ENCODE measurements around the gene IQCH. TPM values are rescaled to one million over a fixed set of nuclear protein-coding genes. Genes with fewer than 3 reads are reported as not detected.

The IQCH gene
- total and polyA plus RNA-seq, 2 experiments from 2014 or later, result 1.7 to 4.6 TPM

DNA sequence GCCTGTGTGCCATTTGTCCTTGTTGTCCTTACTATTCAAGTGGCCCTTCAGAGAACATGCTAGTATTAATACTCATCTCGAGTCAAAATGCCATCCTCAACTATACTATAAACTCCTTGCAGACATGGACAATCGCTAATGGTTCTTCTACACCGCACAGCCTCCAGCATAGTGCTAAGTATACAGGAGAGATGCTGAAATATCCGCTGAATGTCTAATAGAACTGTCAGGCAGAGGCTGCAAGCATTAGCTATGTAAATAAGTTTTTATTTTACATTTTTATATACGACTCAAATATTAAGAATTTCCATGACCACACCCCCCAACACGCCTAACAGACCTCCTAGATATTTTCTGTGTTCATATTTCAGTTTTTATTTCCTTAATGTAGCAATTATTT is 39.5 kb upstream of the IQCH start:
- Histone ChIP-seq H3K27ac (ENCODE audit: low read depth) (no peak overlapping the region), H3K4me2 (no peak overlapping the region), H3K27me3 (ENCODE audit: insufficient read depth) (no peaks in the 10 kb centered on the region), H3K4me3 (no peak overlapping the region), H3F3A (replicated peaks; ENCODE audit: low read depth) (no peaks in the 10 kb centered on the region), H4K20me1 (replicated peaks; ENCODE audit: insufficient read depth) (no peaks in the 10 kb centered on the region; the same call in 1 of the 2 replicates), H3K9me2 (ENCODE audit: insufficient read depth) (no peaks in the 10 kb centered on the region; the same call in 1 of the 2 replicates), H3K4me1 (ENCODE audit: insufficient read depth) (no peaks in the 10 kb centered on the region), H2AFZ (no peak overlapping the region), H3K36me3 (ENCODE audit: insufficient read depth) (no peaks in the 10 kb centered on the region), H3K79me2 (replicated peaks; ENCODE audit: insufficient read depth) (no peaks in the 10 kb centered on the region)
- H3K9me3 Mint-ChIP-seq, result no peaks in the 10 kb centered on the region
- H3K4me1 Mint-ChIP-seq, result no peaks in the 10 kb centered on the region
- DNase-seq (ENCODE audit: low spot score) (no peak), ATAC-seq (no peak)
- no peak overlapping the region for H3K27ac Mint-ChIP-seq
- H3K36me3 Mint-ChIP-seq (ENCODE audit: low read depth), result no peaks in the 10 kb centered on the region; the same call in 2 of the 3 replicates
- TF ChIP-seq JUNB (IDR thresholded peaks at IDR 0.05; ENCODE audit: unreplicated experiment) (no peak), EZH2phosphoT487 (IDR thresholded peaks at IDR 0.05; ENCODE audit: unreplicated experiment) (no peak), STAT1 (IDR thresholded peaks at IDR 0.05; ENCODE audit: unreplicated experiment) (no peak), EZH2 (IDR thresholded peaks at IDR 0.05; ENCODE audit: low read depth, unreplicated experiment) (no peak), CREB1 (CRISPR knock-in tag; IDR thresholded peaks at IDR 0.05; ENCODE audit: low read depth) (no peak), NANOG (IDR thresholded peaks at IDR 0.05; ENCODE audit: borderline replicate concordance) (no peak)
- TF ChIP-seq, protein P1, sequence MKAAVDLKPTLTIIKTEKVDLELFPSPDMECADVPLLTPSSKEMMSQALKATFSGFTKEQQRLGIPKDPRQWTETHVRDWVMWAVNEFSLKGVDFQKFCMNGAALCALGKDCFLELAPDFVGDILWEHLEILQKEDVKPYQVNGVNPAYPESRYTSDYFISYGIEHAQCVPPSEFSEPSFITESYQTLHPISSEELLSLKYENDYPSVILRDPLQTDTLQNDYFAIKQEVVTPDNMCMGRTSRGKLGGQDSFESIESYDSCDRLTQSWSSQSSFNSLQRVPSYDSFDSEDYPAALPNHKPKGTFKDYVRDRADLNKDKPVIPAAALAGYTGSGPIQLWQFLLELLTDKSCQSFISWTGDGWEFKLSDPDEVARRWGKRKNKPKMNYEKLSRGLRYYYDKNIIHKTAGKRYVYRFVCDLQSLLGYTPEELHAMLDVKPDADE (IDR thresholded peaks at IDR 0.05), result no peak
- TF ChIP-seq, protein P2, sequence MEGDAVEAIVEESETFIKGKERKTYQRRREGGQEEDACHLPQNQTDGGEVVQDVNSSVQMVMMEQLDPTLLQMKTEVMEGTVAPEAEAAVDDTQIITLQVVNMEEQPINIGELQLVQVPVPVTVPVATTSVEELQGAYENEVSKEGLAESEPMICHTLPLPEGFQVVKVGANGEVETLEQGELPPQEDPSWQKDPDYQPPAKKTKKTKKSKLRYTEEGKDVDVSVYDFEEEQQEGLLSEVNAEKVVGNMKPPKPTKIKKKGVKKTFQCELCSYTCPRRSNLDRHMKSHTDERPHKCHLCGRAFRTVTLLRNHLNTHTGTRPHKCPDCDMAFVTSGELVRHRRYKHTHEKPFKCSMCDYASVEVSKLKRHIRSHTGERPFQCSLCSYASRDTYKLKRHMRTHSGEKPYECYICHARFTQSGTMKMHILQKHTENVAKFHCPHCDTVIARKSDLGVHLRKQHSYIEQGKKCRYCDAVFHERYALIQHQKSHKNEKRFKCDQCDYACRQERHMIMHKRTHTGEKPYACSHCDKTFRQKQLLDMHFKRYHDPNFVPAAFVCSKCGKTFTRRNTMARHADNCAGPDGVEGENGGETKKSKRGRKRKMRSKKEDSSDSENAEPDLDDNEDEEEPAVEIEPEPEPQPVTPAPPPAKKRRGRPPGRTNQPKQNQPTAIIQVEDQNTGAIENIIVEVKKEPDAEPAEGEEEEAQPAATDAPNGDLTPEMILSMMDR (conservative IDR thresholded peaks at IDR 0.05; ENCODE audit: low read depth in 2 of 2), result no peak
- TF ChIP-seq, protein P3, sequence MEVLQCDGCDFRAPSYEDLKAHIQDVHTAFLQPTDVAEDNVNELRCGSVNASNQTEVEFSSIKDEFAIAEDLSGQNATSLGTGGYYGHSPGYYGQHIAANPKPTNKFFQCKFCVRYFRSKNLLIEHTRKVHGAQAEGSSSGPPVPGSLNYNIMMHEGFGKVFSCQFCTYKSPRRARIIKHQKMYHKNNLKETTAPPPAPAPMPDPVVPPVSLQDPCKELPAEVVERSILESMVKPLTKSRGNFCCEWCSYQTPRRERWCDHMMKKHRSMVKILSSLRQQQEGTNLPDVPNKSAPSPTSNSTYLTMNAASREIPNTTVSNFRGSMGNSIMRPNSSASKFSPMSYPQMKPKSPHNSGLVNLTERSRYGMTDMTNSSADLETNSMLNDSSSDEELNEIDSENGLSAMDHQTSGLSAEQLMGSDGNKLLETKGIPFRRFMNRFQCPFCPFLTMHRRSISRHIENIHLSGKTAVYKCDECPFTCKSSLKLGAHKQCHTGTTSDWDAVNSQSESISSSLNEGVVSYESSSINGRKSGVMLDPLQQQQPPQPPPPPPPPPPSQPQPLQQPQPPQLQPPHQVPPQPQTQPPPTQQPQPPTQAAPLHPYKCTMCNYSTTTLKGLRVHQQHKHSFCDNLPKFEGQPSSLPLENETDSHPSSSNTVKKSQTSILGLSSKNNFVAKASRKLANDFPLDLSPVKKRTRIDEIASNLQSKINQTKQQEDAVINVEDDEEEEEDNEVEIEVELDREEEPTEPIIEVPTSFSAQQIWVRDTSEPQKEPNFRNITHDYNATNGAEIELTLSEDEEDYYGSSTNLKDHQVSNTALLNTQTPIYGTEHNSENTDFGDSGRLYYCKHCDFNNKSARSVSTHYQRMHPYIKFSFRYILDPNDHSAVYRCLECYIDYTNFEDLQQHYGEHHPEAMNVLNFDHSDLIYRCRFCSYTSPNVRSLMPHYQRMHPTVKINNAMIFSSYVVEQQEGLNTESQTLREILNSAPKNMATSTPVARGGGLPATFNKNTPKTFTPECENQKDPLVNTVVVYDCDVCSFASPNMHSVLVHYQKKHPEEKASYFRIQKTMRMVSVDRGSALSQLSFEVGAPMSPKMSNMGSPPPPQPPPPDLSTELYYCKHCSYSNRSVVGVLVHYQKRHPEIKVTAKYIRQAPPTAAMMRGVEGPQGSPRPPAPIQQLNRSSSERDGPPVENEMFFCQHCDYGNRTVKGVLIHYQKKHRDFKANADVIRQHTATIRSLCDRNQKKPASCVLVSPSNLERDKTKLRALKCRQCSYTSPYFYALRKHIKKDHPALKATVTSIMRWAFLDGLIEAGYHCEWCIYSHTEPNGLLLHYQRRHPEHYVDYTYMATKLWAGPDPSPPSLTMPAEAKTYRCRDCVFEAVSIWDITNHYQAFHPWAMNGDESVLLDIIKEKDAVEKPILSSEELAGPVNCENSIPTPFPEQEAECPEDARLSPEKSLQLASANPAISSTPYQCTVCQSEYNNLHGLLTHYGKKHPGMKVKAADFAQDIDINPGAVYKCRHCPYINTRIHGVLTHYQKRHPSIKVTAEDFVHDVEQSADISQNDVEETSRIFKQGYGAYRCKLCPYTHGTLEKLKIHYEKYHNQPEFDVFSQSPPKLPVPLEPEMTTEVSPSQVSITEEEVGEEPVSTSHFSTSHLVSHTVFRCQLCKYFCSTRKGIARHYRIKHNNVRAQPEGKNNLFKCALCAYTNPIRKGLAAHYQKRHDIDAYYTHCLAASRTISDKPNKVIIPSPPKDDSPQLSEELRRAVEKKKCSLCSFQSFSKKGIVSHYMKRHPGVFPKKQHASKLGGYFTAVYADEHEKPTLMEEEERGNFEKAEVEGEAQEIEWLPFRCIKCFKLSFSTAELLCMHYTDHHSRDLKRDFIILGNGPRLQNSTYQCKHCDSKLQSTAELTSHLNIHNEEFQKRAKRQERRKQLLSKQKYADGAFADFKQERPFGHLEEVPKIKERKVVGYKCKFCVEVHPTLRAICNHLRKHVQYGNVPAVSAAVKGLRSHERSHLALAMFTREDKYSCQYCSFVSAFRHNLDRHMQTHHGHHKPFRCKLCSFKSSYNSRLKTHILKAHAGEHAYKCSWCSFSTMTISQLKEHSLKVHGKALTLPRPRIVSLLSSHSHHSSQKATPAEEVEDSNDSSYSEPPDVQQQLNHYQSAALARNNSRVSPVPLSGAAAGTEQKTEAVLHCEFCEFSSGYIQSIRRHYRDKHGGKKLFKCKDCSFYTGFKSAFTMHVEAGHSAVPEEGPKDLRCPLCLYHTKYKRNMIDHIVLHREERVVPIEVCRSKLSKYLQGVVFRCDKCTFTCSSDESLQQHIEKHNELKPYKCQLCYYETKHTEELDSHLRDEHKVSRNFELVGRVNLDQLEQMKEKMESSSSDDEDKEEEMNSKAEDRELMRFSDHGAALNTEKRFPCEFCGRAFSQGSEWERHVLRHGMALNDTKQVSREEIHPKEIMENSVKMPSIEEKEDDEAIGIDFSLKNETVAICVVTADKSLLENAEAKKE (CRISPR knock-in tag; IDR thresholded peaks at IDR 0.05), result no peak
- TF ChIP-seq, protein P4, sequence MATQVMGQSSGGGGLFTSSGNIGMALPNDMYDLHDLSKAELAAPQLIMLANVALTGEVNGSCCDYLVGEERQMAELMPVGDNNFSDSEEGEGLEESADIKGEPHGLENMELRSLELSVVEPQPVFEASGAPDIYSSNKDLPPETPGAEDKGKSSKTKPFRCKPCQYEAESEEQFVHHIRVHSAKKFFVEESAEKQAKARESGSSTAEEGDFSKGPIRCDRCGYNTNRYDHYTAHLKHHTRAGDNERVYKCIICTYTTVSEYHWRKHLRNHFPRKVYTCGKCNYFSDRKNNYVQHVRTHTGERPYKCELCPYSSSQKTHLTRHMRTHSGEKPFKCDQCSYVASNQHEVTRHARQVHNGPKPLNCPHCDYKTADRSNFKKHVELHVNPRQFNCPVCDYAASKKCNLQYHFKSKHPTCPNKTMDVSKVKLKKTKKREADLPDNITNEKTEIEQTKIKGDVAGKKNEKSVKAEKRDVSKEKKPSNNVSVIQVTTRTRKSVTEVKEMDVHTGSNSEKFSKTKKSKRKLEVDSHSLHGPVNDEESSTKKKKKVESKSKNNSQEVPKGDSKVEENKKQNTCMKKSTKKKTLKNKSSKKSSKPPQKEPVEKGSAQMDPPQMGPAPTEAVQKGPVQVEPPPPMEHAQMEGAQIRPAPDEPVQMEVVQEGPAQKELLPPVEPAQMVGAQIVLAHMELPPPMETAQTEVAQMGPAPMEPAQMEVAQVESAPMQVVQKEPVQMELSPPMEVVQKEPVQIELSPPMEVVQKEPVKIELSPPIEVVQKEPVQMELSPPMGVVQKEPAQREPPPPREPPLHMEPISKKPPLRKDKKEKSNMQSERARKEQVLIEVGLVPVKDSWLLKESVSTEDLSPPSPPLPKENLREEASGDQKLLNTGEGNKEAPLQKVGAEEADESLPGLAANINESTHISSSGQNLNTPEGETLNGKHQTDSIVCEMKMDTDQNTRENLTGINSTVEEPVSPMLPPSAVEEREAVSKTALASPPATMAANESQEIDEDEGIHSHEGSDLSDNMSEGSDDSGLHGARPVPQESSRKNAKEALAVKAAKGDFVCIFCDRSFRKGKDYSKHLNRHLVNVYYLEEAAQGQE (IDR thresholded peaks at IDR 0.05; ENCODE audit: unreplicated experiment), result no peak
- no peak overlapping the region for H3K4me3 Mint-ChIP-seq
- H3K27me3 Mint-ChIP-seq (ENCODE audit: insufficient read depth, low read depth, poor library complexity), result peaks cover 3% of the 10 kb centered on the region
